Ovary (tissue), 3 donors: ENCODE data around the gene SKI.
"Not testable (repeated sequence)": the region's sequence is repeated elsewhere in the genome, so short reads cannot be mapped to it uniquely, and the experiment has no call there.

Experiments
- EP300 ChIP-seq: sonication (generic); formaldehyde crosslinking; IDR thresholded peaks from one replicate; pipeline ENCODE4 v1.6.1; 2017; ENCODE audit warnings: antibody characterized with exemption
- POLR2A ChIP-seq: fragments of 450-650 bp; IDR thresholded peaks from one replicate; pipeline ENCODE4 v1.6.1; 2017; ENCODE audit warnings: antibody characterized with exemption, mild to moderate bottlenecking, moderate library complexity
- TF ChIP-seq, protein P1 (sequence below), 3 donors: fragments of 450-650 bp in 2 of 3; fragments of 200-600 bp in 1 of 3; IDR thresholded peaks; one replicate each; pipeline versions ENCODE4 v1.5.1 to v1.8.0; 2016 to 2022; ENCODE audit warnings: antibody characterized with exemption in 3 of 3, mild to moderate bottlenecking in 1 of 3
- donor health status: DM: no; HTN: no; CAD: no.

DNA sequence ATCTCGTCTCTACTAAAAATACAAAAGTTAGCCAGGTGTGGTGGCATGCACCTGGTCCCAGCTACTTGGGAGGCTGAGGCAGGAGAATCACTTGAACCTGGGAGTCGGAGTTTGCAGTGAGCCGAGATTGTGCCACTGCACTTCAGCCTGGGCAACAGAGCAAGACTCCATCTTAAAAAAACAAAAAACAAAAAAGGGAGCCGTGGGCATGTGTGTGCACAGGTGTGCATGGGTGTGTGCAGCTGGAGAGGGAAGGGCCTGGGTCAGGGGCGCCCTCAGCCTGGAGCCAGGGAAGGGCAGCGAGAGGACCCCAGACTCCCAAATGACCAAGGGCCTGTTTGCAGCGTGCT lies 18.9 kb downstream of the SKI start:
- TF ChIP-seq, protein P1, sequence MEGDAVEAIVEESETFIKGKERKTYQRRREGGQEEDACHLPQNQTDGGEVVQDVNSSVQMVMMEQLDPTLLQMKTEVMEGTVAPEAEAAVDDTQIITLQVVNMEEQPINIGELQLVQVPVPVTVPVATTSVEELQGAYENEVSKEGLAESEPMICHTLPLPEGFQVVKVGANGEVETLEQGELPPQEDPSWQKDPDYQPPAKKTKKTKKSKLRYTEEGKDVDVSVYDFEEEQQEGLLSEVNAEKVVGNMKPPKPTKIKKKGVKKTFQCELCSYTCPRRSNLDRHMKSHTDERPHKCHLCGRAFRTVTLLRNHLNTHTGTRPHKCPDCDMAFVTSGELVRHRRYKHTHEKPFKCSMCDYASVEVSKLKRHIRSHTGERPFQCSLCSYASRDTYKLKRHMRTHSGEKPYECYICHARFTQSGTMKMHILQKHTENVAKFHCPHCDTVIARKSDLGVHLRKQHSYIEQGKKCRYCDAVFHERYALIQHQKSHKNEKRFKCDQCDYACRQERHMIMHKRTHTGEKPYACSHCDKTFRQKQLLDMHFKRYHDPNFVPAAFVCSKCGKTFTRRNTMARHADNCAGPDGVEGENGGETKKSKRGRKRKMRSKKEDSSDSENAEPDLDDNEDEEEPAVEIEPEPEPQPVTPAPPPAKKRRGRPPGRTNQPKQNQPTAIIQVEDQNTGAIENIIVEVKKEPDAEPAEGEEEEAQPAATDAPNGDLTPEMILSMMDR (IDR thresholded peaks at IDR 0.05) = not testable (repeated sequence)
- TF ChIP-seq POLR2A, EP300: not testable (repeated sequence)
